ENCODE results near the gene FAM124B.

The FAM124B gene

GRCh38 chr2:224440988-224441387 lies 39.1 kb upstream of the FAM124B start:
- TF ChIP-seq CTCF (IDR thresholded peaks at IDR 0.05; ENCODE audit: borderline replicate concordance, control extremely low read depth, extremely low read depth, insufficient read depth, missing control alignments) = no peak
- DNase-seq (ENCODE audit: low spot score) = no peak
- in situ Hi-C loops (cut with MboI; ENCODE audit: low sequenced_read_pairs, unreplicated experiment) = no loop called here

GRCh38 chr2:224438726-224439125 lies 36.8 kb upstream of the FAM124B start:
- in situ Hi-C loops (cut with MboI; ENCODE audit: low sequenced_read_pairs, unreplicated experiment) = no loop called here
- no peak for TF ChIP-seq CTCF (IDR thresholded peaks at IDR 0.05; ENCODE audit: borderline replicate concordance, control extremely low read depth, extremely low read depth, insufficient read depth, missing control alignments)
- no peak for DNase-seq (ENCODE audit: low spot score)

GRCh38 chr2:224436634-224437033 lies 34.7 kb upstream of the FAM124B start:
- TF ChIP-seq CTCF (IDR thresholded peaks at IDR 0.05; ENCODE audit: borderline replicate concordance, control extremely low read depth, extremely low read depth, insufficient read depth, missing control alignments) = no peak
- in situ Hi-C loops (cut with MboI; ENCODE audit: low sequenced_read_pairs, unreplicated experiment) = no loop called here
- DNase-seq (ENCODE audit: low spot score) = no peak

GRCh38 chr2:224434618-224435017 lies 32.7 kb upstream of the FAM124B start:
- no peak for TF ChIP-seq CTCF (IDR thresholded peaks at IDR 0.05; ENCODE audit: borderline replicate concordance, control extremely low read depth, extremely low read depth, insufficient read depth, missing control alignments)
- no peak for DNase-seq (ENCODE audit: low spot score)
- in situ Hi-C loops (cut with MboI; ENCODE audit: low sequenced_read_pairs, unreplicated experiment) = no loop called here

- TF ChIP-seq CTCF (IDR thresholded peaks at IDR 0.05; ENCODE audit: borderline replicate concordance, control extremely low read depth, extremely low read depth, insufficient read depth, missing control alignments) = no peak
- in situ Hi-C loops (cut with MboI; ENCODE audit: low sequenced_read_pairs, unreplicated experiment) = no loop called here
- no peak for DNase-seq (ENCODE audit: low spot score)
Measured at GRCh38 chr2:224433442-224433841, 31.5 kb upstream of the FAM124B start.

- no peak for DNase-seq (ENCODE audit: low spot score)
- TF ChIP-seq CTCF (IDR thresholded peaks at IDR 0.05; ENCODE audit: borderline replicate concordance, control extremely low read depth, extremely low read depth, insufficient read depth, missing control alignments) = no peak
- in situ Hi-C loops (cut with MboI; ENCODE audit: low sequenced_read_pairs, unreplicated experiment) = no loop called here
Measured at GRCh38 chr2:224432003-224432579, 30.2 kb upstream of the FAM124B start.

- in situ Hi-C loops (cut with MboI; ENCODE audit: low sequenced_read_pairs, unreplicated experiment) = no loop called here
- no peak for DNase-seq (ENCODE audit: low spot score)
- no peak for TF ChIP-seq CTCF (IDR thresholded peaks at IDR 0.05; ENCODE audit: borderline replicate concordance, control extremely low read depth, extremely low read depth, insufficient read depth, missing control alignments)
Measured at GRCh38 chr2:224429441-224429810, 27.5 kb upstream of the FAM124B start.
